ENCODE results near the gene TET3.

The TET3 gene

GRCh38 chr2:74001781-74002504, 17.2 kb downstream of the TET3 start:
- no peak overlapping the region for H2AFZ ChIP-seq (ENCODE audit: low read depth, low read length)
- H3K79me1 ChIP-seq (replicated peaks; ENCODE audit: low read length, poor library complexity, severe bottlenecking): peaks cover 57% of the 10 kb centered on the region
- H3K4me3 ChIP-seq (ENCODE audit: insufficient read depth in 1 of 2, low read depth in 1 of 2, low read length in 2 of 2): peak overlapping the region; percentile 57 to 70
- H4K91ac ChIP-seq (ENCODE audit: low read length): no peak overlapping the region
- H3K4me2 ChIP-seq (ENCODE audit: low read length, poor library complexity, severe bottlenecking): peak overlapping the region; percentile 96
- H3K4me1 ChIP-seq (ENCODE audit: control insufficient read depth, insufficient read depth, low read depth, low read length): peaks cover 39% of the 10 kb centered on the region
- H3K27me3 ChIP-seq (ENCODE audit: control insufficient read depth in 1 of 2, insufficient read depth in 1 of 2, low read length in 2 of 2): peaks cover 0 to 34% of the 10 kb centered on the region in 2 experiments
- H4K8ac ChIP-seq (ENCODE audit: low read length): no peak overlapping the region
- no peak overlapping the region for H3K18ac ChIP-seq (ENCODE audit: low read depth in 1 of 2, low read length in 2 of 2)
- H2BK12ac ChIP-seq (ENCODE audit: low read length in 2 of 2): peak overlapping the region in 1 of 2 experiments; percentile 15
- H3K4ac ChIP-seq (ENCODE audit: low read depth in 1 of 2, low read length in 2 of 2): no peak overlapping the region
- no peak overlapping the region for H3K27ac ChIP-seq (ENCODE audit: low read length, poor library complexity, severe bottlenecking)
- no peak for DNase-seq
- H3K36me3 ChIP-seq (ENCODE audit: control insufficient read depth in 1 of 2, insufficient read depth in 2 of 2, low read depth in 1 of 2, low read length in 2 of 2): peaks cover 0 to 17% of the 10 kb centered on the region in 2 experiments
- no peak overlapping the region for H3K14ac ChIP-seq (ENCODE audit: low read length in 2 of 2)
- no peak overlapping the region for H2BK5ac ChIP-seq (ENCODE audit: low read depth, low read length, poor library complexity, severe bottlenecking)
- H3K9me3 ChIP-seq (ENCODE audit: control insufficient read depth, low read length): no peaks in the 10 kb centered on the region
- WGBS: 20% methylated on average over 19 of the region's 24 CpGs
- H3K9ac ChIP-seq (ENCODE audit: low read length): no peak overlapping the region
- no peak overlapping the region for H2AK5ac ChIP-seq (ENCODE audit: low read length, severe bottlenecking)
- H3K23ac ChIP-seq (ENCODE audit: low read length in 2 of 2): no peak overlapping the region
- H2BK120ac ChIP-seq (ENCODE audit: low read depth, low read length): no peak overlapping the region
- H2BK15ac ChIP-seq (ENCODE audit: low read depth, poor library complexity, severe bottlenecking): no peak overlapping the region

- H2AK5ac ChIP-seq (ENCODE audit: low read length, severe bottlenecking): no peak overlapping the region
Observed at GRCh38 chr2:74002505-74003421, 18.1 kb downstream of the TET3 start.

DNA sequence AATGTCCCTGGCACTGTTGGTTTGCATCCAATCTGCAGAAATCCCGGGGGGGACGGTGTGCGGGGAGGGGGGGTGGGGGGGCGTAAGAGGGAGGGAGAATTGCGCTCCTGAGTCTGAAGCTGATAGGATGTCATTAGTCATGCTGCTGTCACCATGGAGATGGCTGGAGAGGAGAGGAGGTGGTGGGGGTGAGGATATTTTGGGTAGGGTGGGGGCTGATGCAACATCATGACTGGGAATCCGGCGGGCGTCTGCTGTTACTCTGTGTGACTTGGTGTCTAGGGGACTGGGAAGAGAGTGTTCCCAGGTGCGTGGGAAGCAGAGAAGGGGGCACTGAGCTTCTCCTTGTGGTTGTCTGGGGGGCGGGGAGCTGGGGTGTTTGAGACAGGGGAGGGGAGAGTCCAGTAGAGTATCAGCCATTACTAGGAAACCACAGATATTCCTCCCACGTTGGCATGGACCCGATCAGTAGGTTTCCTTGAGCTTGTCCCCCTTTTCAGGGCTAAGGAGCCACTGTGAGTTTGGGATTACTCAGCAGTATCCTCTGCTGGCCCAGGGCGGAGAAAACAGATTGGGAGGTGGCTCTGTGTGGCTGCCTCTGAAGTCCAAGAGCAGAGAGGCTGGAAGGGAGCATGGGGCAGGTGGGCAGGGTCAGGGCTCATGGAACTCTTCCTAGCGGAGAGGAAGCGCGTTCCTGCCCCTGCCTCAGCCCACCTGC, 18.9 kb downstream of the TET3 start:
- H2BK120ac ChIP-seq (ENCODE audit: low read depth, low read length): no peak overlapping the region
- no peak overlapping the region for H4K8ac ChIP-seq (ENCODE audit: low read length)
- 38% methylated on average over 15 of the region's 16 CpGs for WGBS
- H3K4me2 ChIP-seq (ENCODE audit: low read length, poor library complexity, severe bottlenecking): peak overlapping the region; percentile 98
- peaks cover 59% of the 10 kb centered on the region for H3K79me1 ChIP-seq (replicated peaks; ENCODE audit: low read length, poor library complexity, severe bottlenecking)
- H3K4me3 ChIP-seq (ENCODE audit: insufficient read depth in 1 of 2, low read depth in 1 of 2, low read length in 2 of 2): peak overlapping the region in 1 of 2 experiments; percentile 50
- peak overlapping the region in 1 of 2 experiments; percentile 47 for H2BK12ac ChIP-seq (ENCODE audit: low read length in 2 of 2)
- peaks cover 0 to 24% of the 10 kb centered on the region in 2 experiments for H3K27me3 ChIP-seq (ENCODE audit: control insufficient read depth in 1 of 2, insufficient read depth in 1 of 2, low read length in 2 of 2)
- H3K27ac ChIP-seq (ENCODE audit: low read length, poor library complexity, severe bottlenecking): no peak overlapping the region
- peak overlapping the region in 1 of 2 experiments; percentile 7 for H3K4ac ChIP-seq (ENCODE audit: low read depth in 1 of 2, low read length in 2 of 2)
- H4K91ac ChIP-seq (ENCODE audit: low read length): no peak overlapping the region
- H3K18ac ChIP-seq (ENCODE audit: low read depth in 1 of 2, low read length in 2 of 2): peak overlapping the region in 1 of 2 experiments; percentile 35
- peak overlapping the region in 1 of 2 experiments; percentile 67 for H3K14ac ChIP-seq (ENCODE audit: low read length in 2 of 2)
- H2BK5ac ChIP-seq (ENCODE audit: low read depth, low read length, poor library complexity, severe bottlenecking): no peak overlapping the region
- H3K9me3 ChIP-seq (ENCODE audit: control insufficient read depth, low read length): no peaks in the 10 kb centered on the region
- H3K23ac ChIP-seq (ENCODE audit: low read length in 2 of 2): peak overlapping the region in 1 of 2 experiments; percentile 67
- H2AK5ac ChIP-seq (ENCODE audit: low read length, severe bottlenecking): no peak overlapping the region
- peak; percentile 59 for DNase-seq
- H3K36me3 ChIP-seq (ENCODE audit: control insufficient read depth in 1 of 2, insufficient read depth in 2 of 2, low read depth in 1 of 2, low read length in 2 of 2): peaks cover 0 to 17% of the 10 kb centered on the region in 2 experiments
- no peak overlapping the region for H2AFZ ChIP-seq (ENCODE audit: low read depth, low read length)
- no peak overlapping the region for H2BK15ac ChIP-seq (ENCODE audit: low read depth, poor library complexity, severe bottlenecking)
- peaks cover 39% of the 10 kb centered on the region for H3K4me1 ChIP-seq (ENCODE audit: control insufficient read depth, insufficient read depth, low read depth, low read length)
- peak overlapping the region; percentile 45 for H3K9ac ChIP-seq (ENCODE audit: low read length)

More at GRCh38 chr2:74002505-74003421, 18.1 kb downstream of the TET3 start:
- Histone ChIP-seq H2BK12ac (ENCODE audit: low read length in 2 of 2) (peak overlapping the region in 1 of 2 experiments; percentile 84), H2BK120ac (ENCODE audit: low read depth, low read length) (no peak overlapping the region), H3K14ac (ENCODE audit: low read length in 2 of 2) (peak overlapping the region in 1 of 2 experiments; percentile 49), H4K91ac (ENCODE audit: low read length) (no peak overlapping the region), H4K8ac (ENCODE audit: low read length) (no peak overlapping the region), H3K18ac (ENCODE audit: low read depth in 1 of 2, low read length in 2 of 2) (peak overlapping the region in 1 of 2 experiments; percentile 63), H3K9ac (ENCODE audit: low read length) (peak overlapping the region; percentile 77), H3K4me3 (ENCODE audit: insufficient read depth in 1 of 2, low read depth in 1 of 2, low read length in 2 of 2) (peak overlapping the region; percentile 59 to 92), H3K4ac (ENCODE audit: low read depth in 1 of 2, low read length in 2 of 2) (peak overlapping the region in 1 of 2 experiments; percentile 33), H2BK15ac (ENCODE audit: low read depth, poor library complexity, severe bottlenecking) (peak overlapping the region; percentile 0), H3K9me3 (ENCODE audit: control insufficient read depth, low read length) (no peaks in the 10 kb centered on the region), H3K4me1 (ENCODE audit: control insufficient read depth, insufficient read depth, low read depth, low read length) (peaks cover 39% of the 10 kb centered on the region), H3K36me3 (ENCODE audit: control insufficient read depth in 1 of 2, insufficient read depth in 2 of 2, low read depth in 1 of 2, low read length in 2 of 2) (peaks cover 0 to 17% of the 10 kb centered on the region in 2 experiments), H3K23ac (ENCODE audit: low read length in 2 of 2) (no peak overlapping the region), H2AFZ (ENCODE audit: low read depth, low read length) (peak overlapping the region; percentile 42), H3K4me2 (ENCODE audit: low read length, poor library complexity, severe bottlenecking) (peak overlapping the region; percentile 98), H3K27ac (ENCODE audit: low read length, poor library complexity, severe bottlenecking) (peak overlapping the region; percentile 31), H3K27me3 (ENCODE audit: control insufficient read depth in 1 of 2, insufficient read depth in 1 of 2, low read length in 2 of 2) (peaks cover 0 to 30% of the 10 kb centered on the region in 2 experiments), H3K79me1 (replicated peaks; ENCODE audit: low read length, poor library complexity, severe bottlenecking) (peaks cover 57% of the 10 kb centered on the region), H2BK5ac (ENCODE audit: low read depth, low read length, poor library complexity, severe bottlenecking) (no peak overlapping the region)
- WGBS: under 1% methylated on average over 52 of the region's 68 CpGs
- DNase-seq: peak; percentile 86

All from mesenchymal stem cell (in vitro differentiated cells and primary cell).